Neural cell (in vitro differentiated cells): Measurements from ENCODE around the gene BRAF. TPM values are rescaled to one million over a fixed set of nuclear protein-coding genes. Genes with fewer than 3 reads are reported as not detected.

Experiments
- H2AFZ ChIP-seq: fragments of 200-600, 300-800 bp; sonication (generic), shearing (Covaris generic); 2 replicates; pipeline ENCODE4 v1.6.0; 2014; ENCODE audit warnings: low read depth, mild to moderate bottlenecking, antibody characterized with exemption, low read length, moderate library complexity
- H3F3A ChIP-seq: fragments of 200-600 bp; shearing (Covaris generic); 2 replicates; pipeline ENCODE4 v1.6.1; 2016; ENCODE audit warnings: mild to moderate bottlenecking, moderate library complexity, mixed read lengths, antibody characterized with exemption, low read length; ENCODE audit not compliant: insufficient read depth, poor library complexity, severe bottlenecking
- H3K27ac ChIP-seq: fragments of 200-600, 300-800 bp; sonication (generic), shearing (Covaris generic); 2 replicates; pipeline ENCODE4 v1.5.1; 2014; ENCODE audit warnings: mild to moderate bottlenecking, low read length, moderate library complexity
- H3K27me3 ChIP-seq: fragments of 300-800, 200-600 bp; sonication (generic), shearing (Covaris generic); 2 replicates; pipeline ENCODE4 v1.6.0; 2014; ENCODE audit warnings: mild to moderate bottlenecking, low read depth, low read length, moderate library complexity; ENCODE audit not compliant: insufficient read depth
- H3K36me3 ChIP-seq: fragments of 300-800, 200-600 bp; sonication (generic), shearing (Covaris generic); 2 replicates; pipeline ENCODE4 v1.5.1; 2014; ENCODE audit warnings: mild to moderate bottlenecking, antibody characterized with exemption, low read length, moderate library complexity; ENCODE audit not compliant: insufficient read depth
- H3K4me2 ChIP-seq: fragments of 300-800, 200-600 bp; sonication (generic), shearing (Covaris generic); 2 replicates; pipeline ENCODE4 v1.6.0; 2014; ENCODE audit warnings: mild to moderate bottlenecking, low read length
- H3K4me3 ChIP-seq: fragments of 300-800, 200-600 bp; sonication (generic), shearing (Covaris generic); 2 replicates; pipeline ENCODE4 v1.5.1; 2014; ENCODE audit warnings: mild to moderate bottlenecking, low read length, moderate library complexity
- H3K79me2 ChIP-seq: fragments of 200-600 bp; shearing (Covaris generic); replicated peaks from 2 replicates; pipeline ENCODE4 v1.6.0; 2014; ENCODE audit warnings: mild to moderate bottlenecking, low read length, moderate library complexity; ENCODE audit not compliant: insufficient read depth
- H3K9ac ChIP-seq: fragments of 300-800, 200-600 bp; sonication (generic), shearing (Covaris generic); 2 replicates; pipeline ENCODE4 v1.6.1; 2016; ENCODE audit warnings: mild to moderate bottlenecking, low read length, mixed read lengths
- H3K9me2 ChIP-seq: fragments of 200-600 bp; shearing (Covaris generic); 2 replicates; pipeline ENCODE4 v1.6.1; 2016; ENCODE audit warnings: mild to moderate bottlenecking, low read length, mixed read lengths; ENCODE audit not compliant: insufficient read depth
- H3K9me3 ChIP-seq: fragments of 200-600, 300-800 bp; sonication (generic), shearing (Covaris generic); 2 replicates; pipeline ENCODE4 v1.6.1; 2016; ENCODE audit warnings: mild to moderate bottlenecking, mixed run types, low read length, moderate library complexity, mixed read lengths
- H4K20me1 ChIP-seq: fragments of 200-600 bp; shearing (Covaris generic); 2 replicates; pipeline ENCODE4 v1.6.1; 2016; ENCODE audit warnings: mild to moderate bottlenecking, mixed run types; ENCODE audit not compliant: insufficient read depth
- CTCF ChIP-seq: fragments of 450-650 bp; IDR thresholded peaks from 2 replicates; pipeline ENCODE4 v1.5.1; 2014; ENCODE audit warnings: antibody characterized with exemption, mild to moderate bottlenecking, moderate library complexity; ENCODE audit not compliant: poor library complexity, severe bottlenecking
- EP300 ChIP-seq: fragments of 450-650 bp; conservative IDR thresholded peaks from 2 replicates; pipeline ENCODE4 v1.6.1; 2014; ENCODE audit warnings: antibody characterized with exemption, mild to moderate bottlenecking, moderate library complexity; ENCODE audit not compliant: poor library complexity, severe bottlenecking
- POLR2AphosphoS5 ChIP-seq: IDR thresholded peaks from 2 replicates; pipeline ENCODE4 v1.6.1; 2012
- RAD21 ChIP-seq: fragments of 450-650 bp; conservative IDR thresholded peaks from 2 replicates; pipeline ENCODE4 v1.6.1; 2014; ENCODE audit warnings: antibody characterized with exemption, mild to moderate bottlenecking, moderate library complexity
- REST ChIP-seq: IDR thresholded peaks from 2 replicates; pipeline ENCODE4 v1.6.1; 2012; ENCODE audit warnings: borderline replicate concordance
- SMC3 ChIP-seq: fragments of 450-650 bp; conservative IDR thresholded peaks from 2 replicates; pipeline ENCODE4 v1.6.1; 2014; ENCODE audit warnings: antibody characterized with exemption, mild to moderate bottlenecking, moderate library complexity; ENCODE audit not compliant: poor library complexity
- TAF1 ChIP-seq: IDR thresholded peaks from 2 replicates; pipeline ENCODE4 v1.6.1; 2012; ENCODE audit warnings: low read depth
- polyA plus RNA-seq: library from polyadenylated mRNA; depleted of rRNA; stranded (reverse); fragments of >200 nt; gene quantifications from 2 replicates; pipeline ENCODE4 v1.2.3, GENCODE V29; 2014

The BRAF gene
- polyA plus RNA-seq, 1 donor from 2014 or later, result 31.7 TPM

GRCh38 chr7:140674899-140675701 is 249.6 kb downstream of the BRAF start:
- Histone ChIP-seq H3K4me2 (no peak overlapping the region), H3K27ac (no peak overlapping the region)

GRCh38 chr7:140674356-140674800 is 250.4 kb downstream of the BRAF start:
- no peaks in the 10 kb centered on the region for H3K9me2 ChIP-seq
- H3K27ac ChIP-seq, result no peak overlapping the region
- no peak overlapping the region for H3K9ac ChIP-seq
- no peaks in the 10 kb centered on the region for H4K20me1 ChIP-seq
- TF ChIP-seq TAF1, result no peak
- no peaks in the 10 kb centered on the region for H3K36me3 ChIP-seq
- H3K9me3 ChIP-seq, result no peaks in the 10 kb centered on the region
- peaks cover 13% of the 10 kb centered on the region for H3K27me3 ChIP-seq
- H2AFZ ChIP-seq, result no peak overlapping the region
- no peaks in the 10 kb centered on the region for H3K79me2 ChIP-seq
- H3F3A ChIP-seq, result no peaks in the 10 kb centered on the region
- H3K4me3 ChIP-seq, result peak overlapping the region; percentile 74
- H3K4me2 ChIP-seq, result no peak overlapping the region

More at GRCh38 chr7:140674899-140675701, 249.6 kb downstream of the BRAF start:
- no peaks in the 10 kb centered on the region for H3K9me2 ChIP-seq
- H3F3A ChIP-seq, result no peaks in the 10 kb centered on the region
- no peaks in the 10 kb centered on the region for H4K20me1 ChIP-seq
- TF ChIP-seq SMC3 (peak; percentile 16), REST (no peak)
- no peaks in the 10 kb centered on the region for H3K79me2 ChIP-seq
- H3K27me3 ChIP-seq, result peaks cover 13% of the 10 kb centered on the region
- H3K36me3 ChIP-seq, result no peaks in the 10 kb centered on the region
- no peak overlapping the region for H2AFZ ChIP-seq
- H3K9ac ChIP-seq, result no peak overlapping the region
- H3K9me3 ChIP-seq, result no peaks in the 10 kb centered on the region
- H3K4me3 ChIP-seq, result peak overlapping the region; percentile 9

GRCh38 chr7:140673774-140674155 is 251.0 kb downstream of the BRAF start:
- no peaks in the 10 kb centered on the region for H3K79me2 ChIP-seq
- H2AFZ ChIP-seq, result no peak overlapping the region
- H3K9me2 ChIP-seq, result no peaks in the 10 kb centered on the region
- peaks cover 13% of the 10 kb centered on the region for H3K27me3 ChIP-seq
- TF ChIP-seq RAD21, result no peak
- no peak for TF ChIP-seq EP300
- no peak for TF ChIP-seq TAF1
- no peak for TF ChIP-seq POLR2AphosphoS5
- TF ChIP-seq CTCF, result no peak
- TF ChIP-seq REST, result no peak
- no peak for TF ChIP-seq SMC3
- peak overlapping the region; percentile 73 for H3K9ac ChIP-seq
- H3K4me2 ChIP-seq, result no peak overlapping the region
- no peak overlapping the region for H3K27ac ChIP-seq
- H3F3A ChIP-seq, result no peaks in the 10 kb centered on the region
- H3K4me3 ChIP-seq, result peak overlapping the region; percentile 74
- no peaks in the 10 kb centered on the region for H4K20me1 ChIP-seq
- no peaks in the 10 kb centered on the region for H3K9me3 ChIP-seq
- no peaks in the 10 kb centered on the region for H3K36me3 ChIP-seq
